ENCODE measurements around the gene AICDA. TPM values are rescaled to one million over a fixed set of nuclear protein-coding genes. Genes with fewer than 3 reads are reported as not detected.

Gene AICDA
- total RNA-seq, 1 experiment from 2014 or later = not detected

DNA sequence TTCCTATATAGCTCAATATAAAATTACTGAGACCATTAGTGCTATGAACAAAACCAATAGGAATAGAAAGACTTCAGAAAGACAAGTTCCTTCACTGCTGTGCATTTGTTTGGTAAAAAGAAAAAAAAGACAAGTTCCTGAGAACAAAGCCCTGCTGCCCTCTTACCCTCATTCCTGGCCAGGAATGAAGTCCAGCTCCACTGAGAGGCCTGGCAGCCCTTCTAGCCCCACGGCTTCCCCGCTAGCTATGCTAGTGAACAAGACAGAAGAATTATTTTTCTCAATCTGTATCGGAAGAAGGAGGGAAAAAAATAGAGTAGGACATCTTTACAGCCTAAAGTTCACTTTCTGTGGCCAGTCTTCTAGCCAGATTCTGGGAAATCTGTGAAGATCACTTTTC, 48.4 kb upstream of the AICDA start (continued):
- no peak for TF ChIP-seq ZBTB33 (IDR thresholded peaks at IDR 0.05; ENCODE audit: extremely low read depth, insufficient replicate concordance, low read length)
- no peak for TF ChIP-seq EGR1 (IDR thresholded peaks at IDR 0.05; ENCODE audit: low read depth)

DNA sequence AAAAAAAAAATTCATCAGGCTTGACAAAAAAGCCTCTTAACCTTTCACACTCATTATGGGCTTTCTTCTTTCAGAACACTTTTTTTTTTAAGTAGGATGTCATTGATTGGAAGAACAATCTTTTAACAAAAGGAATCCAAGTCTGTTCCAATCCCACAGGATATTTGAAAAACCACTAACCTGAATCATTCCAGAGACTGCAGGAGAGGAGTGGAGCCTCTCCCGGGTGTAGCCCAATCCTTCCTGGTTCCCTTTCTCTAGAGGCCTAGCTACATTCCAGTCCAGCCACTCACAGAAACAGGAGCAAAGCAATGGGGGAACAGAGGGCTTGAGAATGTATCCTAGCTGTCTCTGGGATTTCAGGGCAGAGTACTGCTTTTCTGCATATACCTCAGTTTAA, 45.7 kb upstream of the AICDA start:
- ChIA-PET POLR2A (no interaction called here), RAD21 (ENCODE audit: low non-redundant PET in 1 of 2, low total read pairs in 2 of 2, uncharacterized antibody in 2 of 2, unreplicated experiment in 2 of 2) (interaction anchor here in 1 of 2 experiments (1.1 to 1.2 kb wide), 2 partner anchors 114 to 231 kb away, joined by 3 read pairs; no protein-coding TSS in a partner anchor)

More for the DNA sequence above, 45.7 kb upstream of the AICDA start:
- Histone ChIP-seq H3K9ac (ENCODE audit: low read length) (no peak overlapping the region), H3K4me1 (ENCODE audit: control insufficient read depth in 1 of 2, insufficient read depth in 2 of 2, low read length in 2 of 2) (0 out of 4 replicates have a peak, but pooled peaks cover 0 to 3% of the 10 kb centered on the region in 2 experiments), H3K27ac (ENCODE audit: low read depth, low read length) (no peak overlapping the region), H3K36me3 (ENCODE audit: control insufficient read depth in 1 of 2, insufficient read depth in 2 of 2, low read length in 2 of 2) (no peaks in the 10 kb centered on the region), H3K9me2 (ENCODE audit: insufficient read depth) (no peaks in the 10 kb centered on the region), H4K20me1 (ENCODE audit: insufficient read depth) (no peaks in the 10 kb centered on the region), H2AFZ (ENCODE audit: low read depth, low read length, poor library complexity, severe bottlenecking) (no peak overlapping the region), H3K4me2 (ENCODE audit: low read length) (no peak overlapping the region), H3K4me3 (replicated peaks in 1 of 2; ENCODE audit: low read depth in 1 of 2, low read length in 2 of 2) (no peak overlapping the region), H3K79me2 (ENCODE audit: insufficient read depth, low read length) (no peaks in the 10 kb centered on the region), H3K27me3 (ENCODE audit: insufficient read depth, low read length) (peaks cover 5% of the 10 kb centered on the region; the same call in 1 of the 2 replicates), H3K9me3 (ENCODE audit: control insufficient read depth in 1 of 2, insufficient read depth in 1 of 2, low read depth in 1 of 2, low read length in 2 of 2) (no peaks in the 10 kb centered on the region)
- BruUV-seq (replicated peaks) = no TSS peak
- no peak for TF ChIP-seq POLR2A (IDR thresholded peaks at IDR 0.05; ENCODE audit: borderline replicate concordance, extremely low read depth, insufficient read depth, insufficient read length)
- TF ChIP-seq MAX (IDR thresholded peaks at IDR 0.05) = no peak
- TF ChIP-seq SP1 (IDR thresholded peaks at IDR 0.05; ENCODE audit: low read depth) = no peak
- TF ChIP-seq POLR2AphosphoS5 (IDR thresholded peaks at IDR 0.05; ENCODE audit: low read depth, low read length) = no peak
- TF ChIP-seq ELF1 (IDR thresholded peaks at IDR 0.05; ENCODE audit: borderline replicate concordance, low read depth) = no peak
- TF ChIP-seq, protein P1, sequence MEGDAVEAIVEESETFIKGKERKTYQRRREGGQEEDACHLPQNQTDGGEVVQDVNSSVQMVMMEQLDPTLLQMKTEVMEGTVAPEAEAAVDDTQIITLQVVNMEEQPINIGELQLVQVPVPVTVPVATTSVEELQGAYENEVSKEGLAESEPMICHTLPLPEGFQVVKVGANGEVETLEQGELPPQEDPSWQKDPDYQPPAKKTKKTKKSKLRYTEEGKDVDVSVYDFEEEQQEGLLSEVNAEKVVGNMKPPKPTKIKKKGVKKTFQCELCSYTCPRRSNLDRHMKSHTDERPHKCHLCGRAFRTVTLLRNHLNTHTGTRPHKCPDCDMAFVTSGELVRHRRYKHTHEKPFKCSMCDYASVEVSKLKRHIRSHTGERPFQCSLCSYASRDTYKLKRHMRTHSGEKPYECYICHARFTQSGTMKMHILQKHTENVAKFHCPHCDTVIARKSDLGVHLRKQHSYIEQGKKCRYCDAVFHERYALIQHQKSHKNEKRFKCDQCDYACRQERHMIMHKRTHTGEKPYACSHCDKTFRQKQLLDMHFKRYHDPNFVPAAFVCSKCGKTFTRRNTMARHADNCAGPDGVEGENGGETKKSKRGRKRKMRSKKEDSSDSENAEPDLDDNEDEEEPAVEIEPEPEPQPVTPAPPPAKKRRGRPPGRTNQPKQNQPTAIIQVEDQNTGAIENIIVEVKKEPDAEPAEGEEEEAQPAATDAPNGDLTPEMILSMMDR (IDR thresholded peaks at IDR 0.05 in 2 of 3, conservative IDR thresholded peaks at IDR 0.05 in 1 of 3; ENCODE audit: borderline replicate concordance in 1 of 3, insufficient read depth in 1 of 3, low read depth in 2 of 3, low read length in 2 of 3) = no peak
- no peak for TF ChIP-seq EZH2phosphoT487 (IDR thresholded peaks at IDR 0.05; ENCODE audit: borderline replicate concordance)
- DNase-seq (ENCODE audit: low read depth, low spot score) (no peak), ATAC-seq (no peak)
- intact Hi-C loops (cut with micrococcal nuclease) = loop anchor here (5.0 kb wide), 1 partner anchor 389 kb away; no protein-coding TSS in a partner anchor
- CTCF ChIA-PET = interaction anchor here (0.8 to 3.0 kb wide), 4 partner anchors 23 to 391 kb away, joined by 3 to 36 read pairs (median 17); no protein-coding TSS in a partner anchor

All from HCT116 (cell line).